Measurements from ENCODE around the gene AIFM1. TPM values are rescaled to one million over a fixed set of nuclear protein-coding genes. Genes with fewer than 3 reads are reported as not detected.

AIFM1 gene
- total RNA-seq, 2 donors from 2014 or later: 14.8 to 22.4 TPM

GRCh38 chrX:130172127-130172845, 6.6 kb upstream of the AIFM1 start:
- DNase-seq (no peak), ATAC-seq (no peak)
- WGBS, 2 donors: 20% methylated on average over 28 to 32 of the region's 34 CpGs
- TF ChIP-seq CTCF (IDR thresholded peaks at IDR 0.05) (no peak), POLR2A (IDR thresholded peaks at IDR 0.05) (no peak)
- Histone ChIP-seq H3K36me3 (replicated peaks in 1 of 2; ENCODE audit: insufficient read depth in 1 of 2, low read depth in 2 of 2) (no peaks in the 10 kb centered on the region), H3K4me1 (peaks cover 16% of the 10 kb centered on the region), H3K9me3 (no peaks in the 10 kb centered on the region), H3K4me3 (no peak overlapping the region), H3K27me3 (no peaks in the 10 kb centered on the region), H3K27ac (no peak overlapping the region)
- intact Hi-C loops (cut with DNase I): no loop called here

- Histone ChIP-seq H3K27ac (no peak within 1 kb of the TSS), H3K27me3 (no peaks in the 10 kb centered on the region), H3K36me3 (replicated peaks in 1 of 2; ENCODE audit: insufficient read depth in 1 of 2, low read depth in 2 of 2) (no peaks in the 10 kb centered on the region), H3K9me3 (no peaks in the 10 kb centered on the region), H3K4me1 (peaks cover 22% of the 10 kb centered on the region), H3K4me3 (no peak within 1 kb of the TSS)
- ATAC-seq: peak; percentile 14
- WGBS, 2 donors: 0 to 2% methylated on average over 1 to 26 of the region's 61 CpGs
- TF ChIP-seq POLR2A (IDR thresholded peaks at IDR 0.05) (no peak), CTCF (IDR thresholded peaks at IDR 0.05) (no peak)
- DNase-seq: no peak
- intact Hi-C loops (cut with DNase I): no loop called here
Observed at GRCh38 chrX:130171446-130172126, 5.9 kb upstream of the AIFM1 start, which contains the start of gene RAB33A. RAB33A (plus strand) TSS chrX:130171962; CDS start chrX:130172063, 101 bp downstream.

GRCh38 chrX:130170752-130171445, 5.3 kb upstream of the AIFM1 start:
- intact Hi-C loops (cut with DNase I): no loop called here
- H3K9me3 ChIP-seq: no peaks in the 10 kb centered on the region
- H3K27me3 ChIP-seq: no peaks in the 10 kb centered on the region
- ATAC-seq (no peak), DNase-seq (peak in 2 of 4 donors; percentile 30)
- H3K4me3 ChIP-seq: no peak overlapping the region
- peaks cover 23% of the 10 kb centered on the region for H3K4me1 ChIP-seq
- TF ChIP-seq CTCF (IDR thresholded peaks at IDR 0.05): no peak
- TF ChIP-seq POLR2A (IDR thresholded peaks at IDR 0.05): no peak
- 4% methylated on average over 26 of the region's 36 CpGs; no CpG with 5 or more reads in 1 of the 2 donors for WGBS, 2 donors
- H3K36me3 ChIP-seq (replicated peaks in 1 of 2; ENCODE audit: insufficient read depth in 1 of 2, low read depth in 2 of 2): no peaks in the 10 kb centered on the region
- H3K27ac ChIP-seq: no peak overlapping the region

GRCh38 chrX:130167040-130167439, 1.4 kb upstream of the AIFM1 start:
- intact Hi-C loops (cut with DNase I): no loop called here
- no peaks in the 10 kb centered on the region for H3K9me3 ChIP-seq
- H3K27ac ChIP-seq: no peak overlapping the region

More at GRCh38 chrX:130167040-130167439, 1.4 kb upstream of the AIFM1 start:
- H3K4me1 ChIP-seq: peaks cover 35% of the 10 kb centered on the region
- H3K27me3 ChIP-seq: no peaks in the 10 kb centered on the region
- no peak for ATAC-seq
- TF ChIP-seq CTCF (IDR thresholded peaks at IDR 0.05) (no peak), POLR2A (IDR thresholded peaks at IDR 0.05) (no peak)
- WGBS, 2 donors: 24 to 45% methylated on average over 4 of the region's 4 CpGs
- H3K36me3 ChIP-seq (replicated peaks in 1 of 2; ENCODE audit: insufficient read depth in 1 of 2, low read depth in 2 of 2): no peaks in the 10 kb centered on the region
- DNase-seq: no peak
- no peak overlapping the region for H3K4me3 ChIP-seq

All from body of pancreas (tissue), 4 donors.